MCF 10A (cell line): ENCODE results near the gene LRP2. TPM values are rescaled to one million over a fixed set of nuclear protein-coding genes. Genes with fewer than 3 reads are reported as not detected.

ENCODE experiments used
- BruUV-seq: library from RNA; stranded (reverse); fragments of 400-500 nt; replicated peaks from 2 replicates; lab custom pipeline; 2021; lab: Mats Ljungman, UMichigan
- CTCF ChIA-PET: fragments of 300-600 bp; sonication (Branson Sonifier 250); formaldehyde crosslinking; extraction: SDS; loops from one replicate; lab custom pipeline; 2021; ENCODE audit warnings: antibody characterized with exemption, inconsistent platforms; lab: Yijun Ruan, JAX
- POLR2A ChIA-PET: fragments of 300-600, 350-650 bp; sonication (Branson Sonifier 250); formaldehyde crosslinking; extraction: SDS; loops from one replicate; lab custom pipeline; 2020; ENCODE audit warnings: antibody characterized with exemption, inconsistent platforms; lab: Yijun Ruan, JAX
- DNase-seq: peaks from one replicate; pipeline ENCODE4 v3.0.0-alpha.2; 2018; ENCODE audit not compliant: unreplicated experiment
- H3K27ac Mint-ChIP-seq: one replicate; pipeline ENCODE4 v1.8.0; 2022; ENCODE audit warnings: mild to moderate bottlenecking, low read depth, mixed read lengths; ENCODE audit not compliant: unreplicated experiment
- H3K27me3 Mint-ChIP-seq: one replicate; pipeline ENCODE4 v1.8.0; 2022; ENCODE audit warnings: mixed read lengths; ENCODE audit not compliant: insufficient read depth, unreplicated experiment
- H3K36me3 Mint-ChIP-seq: one replicate; pipeline ENCODE4 v1.8.0; 2022; ENCODE audit warnings: mild to moderate bottlenecking, moderate library complexity, mixed read lengths; ENCODE audit not compliant: insufficient read depth, unreplicated experiment
- H3K4me1 Mint-ChIP-seq: one replicate; pipeline ENCODE4 v1.8.0; 2022; ENCODE audit warnings: mixed read lengths; ENCODE audit not compliant: insufficient read depth, unreplicated experiment
- H3K4me3 Mint-ChIP-seq: one replicate; pipeline ENCODE4 v1.8.0; 2022; ENCODE audit warnings: mild to moderate bottlenecking, moderate library complexity, mixed read lengths; ENCODE audit not compliant: unreplicated experiment
- H3K9me3 Mint-ChIP-seq: one replicate; pipeline ENCODE4 v1.8.0; 2022; ENCODE audit warnings: mixed read lengths; ENCODE audit not compliant: unreplicated experiment
- CTCF ChIP-seq: fragments of 200-600 bp; IDR thresholded peaks from one replicate; pipeline ENCODE4 v1.8.0; 2022; ENCODE audit warnings: antibody characterized with exemption, mild to moderate bottlenecking; ENCODE audit not compliant: unreplicated experiment
- intact Hi-C: fragments of 100-400 bp; cut with micrococcal nuclease; formaldehyde crosslinking; loops from 2 replicates; pipeline ENCODE4 v1.14.1; 2022
- total RNA-seq: library from RNA; stranded (reverse); gene quantifications from 2 replicates; pipeline ENCODE4 v1.2.3, GENCODE V29; 2022

LRP2 gene
- total RNA-seq, 1 experiment from 2014 or later: 0.07 TPM

- no peaks in the 10 kb centered on the region for H3K9me3 Mint-ChIP-seq
These were observed 216.1 kb downstream of the LRP2 start for GRCh38 chr2:169146220-169146619.

GRCh38 chr2:169143998-169144397, 218.3 kb downstream of the LRP2 start:
- CTCF ChIA-PET: interaction anchor here (0.6 to 7.0 kb wide), 9 partner anchors 11 to 349 kb away, joined by 3 to 75 read pairs (median 9); no protein-coding TSS in a partner anchor
- H3K36me3 Mint-ChIP-seq: no peaks in the 10 kb centered on the region
- H3K4me1 Mint-ChIP-seq: no peaks in the 10 kb centered on the region
- DNase-seq: no peak
- no peak for TF ChIP-seq CTCF
- POLR2A ChIA-PET: no interaction called here
- H3K27ac Mint-ChIP-seq: no peak overlapping the region
- BruUV-seq: no TSS peak
- H3K4me3 Mint-ChIP-seq: no peak overlapping the region
- intact Hi-C loops: no loop called here
- no peaks in the 10 kb centered on the region for H3K9me3 Mint-ChIP-seq
- no peaks in the 10 kb centered on the region for H3K27me3 Mint-ChIP-seq

More at GRCh38 chr2:169146220-169146619, 216.1 kb downstream of the LRP2 start:
- ChIA-PET POLR2A (no interaction called here), CTCF (no interaction called here)
- no peak for TF ChIP-seq CTCF
- Mint-ChIP-seq H3K4me1 (no peaks in the 10 kb centered on the region), H3K27ac (no peak overlapping the region), H3K36me3 (no peaks in the 10 kb centered on the region), H3K27me3 (no peaks in the 10 kb centered on the region), H3K4me3 (no peak overlapping the region)
- intact Hi-C loops: no loop called here
- no TSS peak for BruUV-seq
- DNase-seq: no peak

- DNase-seq: peak; percentile 83
- no peaks in the 10 kb centered on the region for H3K27me3 Mint-ChIP-seq
- peaks cover 6% of the 10 kb centered on the region for H3K4me1 Mint-ChIP-seq
- no peak overlapping the region for H3K4me3 Mint-ChIP-seq
- H3K9me3 Mint-ChIP-seq: no peaks in the 10 kb centered on the region
- ChIA-PET POLR2A (interaction anchor here (0.9 to 1.5 kb wide), 3 partner anchors 24 to 184 kb away, joined by 3 to 4 read pairs (median 3); no protein-coding TSS in a partner anchor), CTCF (interaction anchor here (0.6 to 7.0 kb wide), 35 partner anchors 8 to 961 kb away, joined by 3 to 75 read pairs (median 5); no protein-coding TSS in a partner anchor)
- intact Hi-C loops: loop anchor here (1.0 kb wide), 2 partner anchors 33 to 181 kb away; no protein-coding TSS in a partner anchor
- H3K36me3 Mint-ChIP-seq: no peaks in the 10 kb centered on the region
- peak; percentile 76 for TF ChIP-seq CTCF
- BruUV-seq: no TSS peak
- no peak overlapping the region for H3K27ac Mint-ChIP-seq
These were observed 220.5 kb downstream of the LRP2 start for GRCh38 chr2:169141713-169142352.

DNA sequence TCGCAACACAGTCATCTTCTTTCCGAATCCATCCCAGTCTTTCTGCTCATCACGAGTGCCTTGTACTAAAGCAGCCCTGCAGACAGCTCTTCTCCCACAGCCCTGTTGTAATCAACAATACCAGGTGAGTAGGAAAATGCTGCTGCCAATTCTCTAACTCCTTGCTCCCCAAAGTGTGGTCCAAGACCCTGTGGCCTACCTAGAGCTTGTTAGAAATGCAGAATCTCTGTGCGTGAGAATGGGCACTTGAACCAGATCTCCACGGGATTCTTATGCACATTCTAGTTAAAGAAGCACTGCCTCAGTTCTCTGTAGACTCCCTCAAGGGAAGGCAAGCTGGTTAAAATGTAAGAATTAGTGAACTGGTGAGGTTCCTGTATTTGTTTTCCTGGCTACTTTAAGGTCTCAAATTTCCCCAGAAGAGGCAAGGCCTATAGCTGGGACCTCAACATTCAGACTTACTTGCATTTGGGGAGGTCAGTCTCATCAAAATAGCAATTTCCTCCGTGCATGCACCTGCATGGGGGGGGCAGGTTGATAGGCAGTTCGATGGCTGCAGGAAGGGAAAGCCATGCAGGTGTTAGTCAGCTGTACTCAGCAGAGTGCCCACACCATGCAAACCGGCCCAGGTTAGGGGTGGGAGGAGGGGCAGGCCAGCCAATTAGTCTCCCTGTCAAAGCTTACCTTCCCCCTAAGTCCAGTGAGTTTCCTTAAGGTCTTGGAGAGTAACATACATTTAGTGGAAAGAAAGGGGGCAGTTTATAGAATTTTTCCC, 222.2 kb downstream of the LRP2 start:
- Mint-ChIP-seq H3K27me3 (no peaks in the 10 kb centered on the region), H3K4me3 (no peak overlapping the region), H3K9me3 (no peaks in the 10 kb centered on the region), H3K27ac (no peak overlapping the region), H3K4me1 (peaks cover 6% of the 10 kb centered on the region), H3K36me3 (no peaks in the 10 kb centered on the region)
- intact Hi-C loops: no loop called here
- TF ChIP-seq CTCF: no peak
- ChIA-PET CTCF (interaction anchor here (0.6 to 7.0 kb wide), 18 partner anchors 8 to 255 kb away, joined by 3 to 75 read pairs (median 6); no protein-coding TSS in a partner anchor), POLR2A (interaction anchor here (0.6 to 0.7 kb wide), 2 partner anchors 81 to 227 kb away, joined by 3 read pairs; no protein-coding TSS in a partner anchor)
- DNase-seq: no peak
- BruUV-seq: no TSS peak
